Omental fat pad (tissue), 4 donors: ENCODE measurements around the gene ITIH1. TPM values are rescaled to one million over a fixed set of nuclear protein-coding genes. Genes with fewer than 3 reads are reported as not detected.

ENCODE experiments used
- ATAC-seq: fragments of 150-250 bp; one replicate; pipeline ENCODE4 v1.9.1; 2016; ENCODE audit warnings: mild to moderate bottlenecking, moderate library complexity; ENCODE audit not compliant: low FRiP score
- DNase-seq: peaks from one replicate; pipeline ENCODE4 v3.0.0-alpha.2; 2019; ENCODE audit warnings: low spot score
- total RNA-seq, 4 donors: library from RNA; depleted of rRNA; stranded (reverse); fragments of >200 nt; gene quantifications; one replicate each; pipeline ENCODE4 v1.1.0, GENCODE V29; 2016
- TF ChIP-seq, protein P1 (sequence below), 3 donors: fragments of 450-650 bp; IDR thresholded peaks; one replicate each; pipeline ENCODE4 v1.5.1; 2016 to 2017; ENCODE audit warnings: antibody characterized with exemption in 3 of 3, mild to moderate bottlenecking in 3 of 3, moderate library complexity in 2 of 3

ITIH1 gene
- total RNA-seq, 4 donors from 2014 or later = 0.94 TPM; not detected in 3

DNA sequence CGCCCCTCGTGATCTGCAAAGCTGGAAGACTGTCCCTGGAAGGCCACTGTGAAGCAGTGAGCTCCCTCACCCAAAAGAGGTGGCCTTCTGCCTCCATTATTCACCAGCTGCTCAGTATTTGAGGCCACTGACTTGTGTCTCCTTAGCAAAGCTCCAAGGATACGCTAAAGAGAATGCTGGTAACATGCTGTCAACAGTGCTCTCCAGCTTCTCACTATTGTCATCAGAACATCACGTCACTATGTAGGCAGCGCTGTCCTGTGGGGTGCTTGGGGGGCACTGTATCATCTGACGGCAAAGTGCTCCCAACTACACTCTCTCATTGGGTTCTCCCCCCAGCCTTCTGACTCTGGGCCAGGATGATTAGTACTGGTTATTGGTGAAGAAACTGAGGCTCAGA is 38.8 kb downstream of the ITIH1 start:
- ATAC-seq (no peak), DNase-seq (no peak)
- TF ChIP-seq, protein P1, sequence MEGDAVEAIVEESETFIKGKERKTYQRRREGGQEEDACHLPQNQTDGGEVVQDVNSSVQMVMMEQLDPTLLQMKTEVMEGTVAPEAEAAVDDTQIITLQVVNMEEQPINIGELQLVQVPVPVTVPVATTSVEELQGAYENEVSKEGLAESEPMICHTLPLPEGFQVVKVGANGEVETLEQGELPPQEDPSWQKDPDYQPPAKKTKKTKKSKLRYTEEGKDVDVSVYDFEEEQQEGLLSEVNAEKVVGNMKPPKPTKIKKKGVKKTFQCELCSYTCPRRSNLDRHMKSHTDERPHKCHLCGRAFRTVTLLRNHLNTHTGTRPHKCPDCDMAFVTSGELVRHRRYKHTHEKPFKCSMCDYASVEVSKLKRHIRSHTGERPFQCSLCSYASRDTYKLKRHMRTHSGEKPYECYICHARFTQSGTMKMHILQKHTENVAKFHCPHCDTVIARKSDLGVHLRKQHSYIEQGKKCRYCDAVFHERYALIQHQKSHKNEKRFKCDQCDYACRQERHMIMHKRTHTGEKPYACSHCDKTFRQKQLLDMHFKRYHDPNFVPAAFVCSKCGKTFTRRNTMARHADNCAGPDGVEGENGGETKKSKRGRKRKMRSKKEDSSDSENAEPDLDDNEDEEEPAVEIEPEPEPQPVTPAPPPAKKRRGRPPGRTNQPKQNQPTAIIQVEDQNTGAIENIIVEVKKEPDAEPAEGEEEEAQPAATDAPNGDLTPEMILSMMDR (IDR thresholded peaks at IDR 0.05) = no peak

DNA sequence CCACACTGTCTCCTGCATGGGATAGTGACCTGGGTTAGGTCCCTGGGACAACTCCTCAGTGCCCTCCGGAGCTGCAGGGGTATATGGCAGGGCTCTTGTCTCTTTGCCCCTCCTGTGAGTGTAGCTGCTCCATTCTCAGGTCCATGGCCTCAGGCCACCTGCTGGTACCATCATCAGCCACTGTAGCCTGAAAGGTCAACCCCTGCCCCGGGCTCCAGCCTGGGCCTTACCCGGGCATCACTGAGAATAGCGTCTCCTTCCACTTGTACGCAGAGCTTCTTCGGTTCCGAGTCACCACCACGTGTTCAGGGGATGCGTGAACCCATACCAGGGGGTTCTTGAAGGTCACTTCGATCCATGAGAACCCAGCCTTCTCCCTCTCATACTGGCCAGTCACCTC is 39.3 kb downstream of the ITIH1 start:
- DNase-seq = no peak

DNA sequence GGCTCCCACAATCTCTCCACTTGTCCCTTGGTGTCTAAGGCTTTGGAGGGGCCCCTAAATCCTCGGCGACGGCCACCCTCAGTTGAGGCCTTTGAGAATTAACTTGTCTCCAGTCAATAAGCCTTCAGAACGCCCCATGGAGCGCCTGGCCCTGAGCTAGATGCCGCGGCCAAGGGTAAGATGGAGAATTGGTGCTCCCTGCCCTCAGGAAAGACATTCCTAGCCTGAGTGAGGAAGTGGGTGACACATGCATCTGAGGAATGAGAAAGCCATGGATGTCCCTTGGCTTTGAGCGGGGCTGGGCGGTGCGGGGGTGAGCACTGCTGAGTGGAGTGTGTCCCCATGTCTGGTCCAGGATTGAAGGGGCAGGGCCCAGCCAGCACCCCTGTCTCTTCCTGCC is 39.8 kb downstream of the ITIH1 start:
- no peak for ATAC-seq
- TF ChIP-seq, protein P1 (IDR thresholded peaks at IDR 0.05) = no peak

More for the DNA sequence above, 39.3 kb downstream of the ITIH1 start:
- no peak for ATAC-seq
- TF ChIP-seq, protein P1 (IDR thresholded peaks at IDR 0.05) = no peak

DNA sequence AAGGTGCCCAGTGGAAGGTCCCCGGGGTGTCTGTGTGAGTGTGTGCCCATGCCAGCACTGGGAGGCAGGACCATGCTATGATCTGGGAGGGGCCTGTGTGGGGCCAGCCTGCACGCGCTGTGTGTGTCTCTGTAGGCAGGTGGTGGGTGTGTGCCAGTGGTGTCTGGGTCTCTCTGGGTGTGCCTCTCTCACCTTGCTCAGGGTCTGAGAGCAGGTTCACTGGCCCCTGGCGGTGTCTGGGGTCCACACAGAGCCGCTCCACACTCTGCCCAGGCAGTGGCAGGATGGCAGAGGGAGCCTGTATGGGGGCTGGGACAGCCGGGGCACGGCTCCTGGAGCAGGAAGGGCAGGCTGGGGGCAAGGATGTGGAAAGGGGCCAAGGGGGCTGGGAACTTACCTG is 40.5 kb downstream of the ITIH1 start:
- TF ChIP-seq, protein P1 (IDR thresholded peaks at IDR 0.05) = no peak
- ATAC-seq = no peak
- no peak for DNase-seq

More for the DNA sequence above, 39.8 kb downstream of the ITIH1 start:
- no peak for DNase-seq

DNA sequence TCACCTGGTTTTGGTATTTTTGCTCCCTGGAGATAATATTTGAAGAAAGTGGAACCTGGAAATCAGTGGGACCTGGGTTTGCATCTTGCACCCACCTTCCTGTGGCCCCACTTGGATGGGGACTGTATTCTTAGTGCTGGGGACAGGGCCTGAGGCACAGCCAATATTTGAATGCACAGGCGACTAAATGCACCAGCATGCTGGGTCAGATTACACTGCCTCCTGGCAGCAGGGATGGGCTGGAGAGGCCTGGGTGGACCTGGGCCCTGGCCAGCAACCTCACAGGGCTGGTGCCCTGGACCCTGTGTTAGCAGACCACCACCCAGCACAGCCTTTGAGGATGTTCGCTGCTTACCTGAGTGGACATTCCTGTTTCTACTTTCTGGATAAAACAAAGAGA is 42.5 kb downstream of the ITIH1 start:
- TF ChIP-seq, protein P1 (IDR thresholded peaks at IDR 0.05) = no peak
- ATAC-seq (no peak), DNase-seq (no peak)

DNA sequence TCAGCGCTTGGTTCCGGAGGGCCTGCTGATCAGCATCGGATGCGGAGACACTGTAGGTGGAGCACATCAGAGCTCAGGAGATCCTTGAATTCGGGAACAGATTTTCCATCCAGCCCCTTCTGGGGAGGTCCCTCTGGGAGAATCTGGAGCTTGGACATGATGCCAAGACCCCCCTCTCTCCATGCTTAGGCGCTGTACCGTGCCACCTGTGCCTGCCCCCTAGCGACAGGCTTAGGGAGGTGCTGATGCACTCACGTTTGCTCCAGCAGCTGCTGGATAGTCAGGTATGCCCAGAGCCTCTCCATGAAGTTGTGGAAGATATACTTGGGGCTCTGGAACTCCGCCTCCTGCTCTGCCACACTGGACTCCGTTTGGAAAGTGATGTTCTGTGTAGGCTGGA is 43.3 kb downstream of the ITIH1 start:
- DNase-seq = no peak
- TF ChIP-seq, protein P1 (IDR thresholded peaks at IDR 0.05) = no peak
- no peak for ATAC-seq

DNA sequence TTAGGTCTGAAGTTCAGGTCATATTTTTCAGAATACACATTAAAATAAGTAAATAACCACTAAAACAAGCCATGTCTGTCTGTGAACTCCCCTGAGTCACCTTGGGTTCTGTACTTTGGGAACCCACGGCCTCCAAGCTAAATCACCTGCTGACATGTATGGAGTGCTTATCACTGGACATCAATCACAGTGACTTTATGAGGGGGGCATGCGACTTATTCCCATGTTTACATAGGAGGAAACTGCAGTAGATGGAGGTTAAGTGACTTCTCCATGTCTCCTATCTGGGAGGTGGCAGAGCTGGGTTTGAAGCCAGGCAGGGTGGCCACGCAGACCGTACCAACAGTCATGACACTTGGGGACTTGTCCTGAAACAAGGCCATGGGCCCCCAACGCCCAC is 45.0 kb downstream of the ITIH1 start:
- ATAC-seq (no peak), DNase-seq (no peak)
- TF ChIP-seq, protein P1 (IDR thresholded peaks at IDR 0.05) = no peak
